K562 (cell line): ENCODE results near the gene CFAP90. TPM values are rescaled to one million over a fixed set of nuclear protein-coding genes. Genes with fewer than 3 reads are reported as not detected.

Experiments
- ATAC-seq: fragments of 200-7000 bp; cut with Tn5 transposase; 3 replicates; pipeline ENCODE4 v1.9.1; 2020; ENCODE audit warnings: moderate library complexity
- BruUV-seq: library from RNA; stranded (reverse); fragments of 400-500 nt; replicated peaks from 2 replicates; lab custom pipeline; 2021; lab: Mats Ljungman, UMichigan
- CTCF ChIA-PET: fragments of 300-600 bp; formaldehyde crosslinking; extraction: SDS; loops from one replicate; lab custom pipeline; 2021; ENCODE audit warnings: low intra/inter-chr PET ratio; lab: Yijun Ruan, JAX
- POLR2A ChIA-PET: fragments of 300-600, 350-650 bp; sonication (Branson Sonifier 250); formaldehyde crosslinking; extraction: SDS; loops from one replicate; lab custom pipeline; 2021; ENCODE audit warnings: antibody characterized with exemption, inconsistent platforms; lab: Yijun Ruan, JAX
- DNase-seq, 4 experiments: peaks; one replicate each; pipeline versions ENCODE4 v3.0.0 to v3.0.0-alpha.2; 2011 to 2018; ENCODE audit warnings: low spot score in 3 of 4, mixed read lengths in 3 of 4; ENCODE audit errors: extremely low read depth in 1 of 4
- FAIRE-seq: peaks from 2 replicates; lab custom pipeline; 2011; peaks lifted over from hg19 to GRCh38; lab: Jason Lieb, UNC
- H2AFZ ChIP-seq: 2 replicates; pipeline ENCODE4 v1.6.0; 2011; ENCODE audit warnings: low read depth, low read length, control low read depth, inconsistent platforms
- H3K27ac ChIP-seq: fragments of 200-600 bp; 3 replicates; pipeline ENCODE4 v1.8.0; 2011; ENCODE audit warnings: low read depth, mild to moderate bottlenecking, control low read depth, inconsistent platforms, low read length, moderate library complexity, mixed read lengths; ENCODE audit errors: extremely low read depth
- H3K27me3 ChIP-seq, 2 experiments: fragments of 300-600 bp in 1 of 2; 2 replicates in 1 of 2; 3 replicates in 1 of 2; pipeline versions ENCODE4 v1.6.0 to v1.8.0; 2011; ENCODE audit warnings: inconsistent platforms in 2 of 2, low read length in 2 of 2, mild to moderate bottlenecking in 1 of 2, mixed read lengths in 1 of 2, moderate library complexity in 1 of 2; ENCODE audit not compliant: control insufficient read depth in 2 of 2, insufficient read depth in 2 of 2
- H3K36me3 ChIP-seq: fragments of 300-600 bp; 3 replicates; pipeline ENCODE4 v1.8.0; 2011; ENCODE audit warnings: mild to moderate bottlenecking, low read length, inconsistent platforms; ENCODE audit not compliant: control insufficient read depth, insufficient read depth
- H3K4me1 ChIP-seq, 2 experiments: fragments of 200-600 bp in 1 of 2; replicated peaks in 1 of 2; 2 replicates in 1 of 2; 3 replicates in 1 of 2; pipeline versions ENCODE4 v1.5.1 to v1.8.0; 2011; ENCODE audit warnings: inconsistent platforms in 2 of 2, low read length in 2 of 2, mild to moderate bottlenecking in 1 of 2, mixed read lengths in 1 of 2, moderate library complexity in 1 of 2; ENCODE audit not compliant: control insufficient read depth in 2 of 2, insufficient read depth in 2 of 2
- H3K4me2 ChIP-seq: 2 replicates; pipeline ENCODE4 v1.6.1; 2011; ENCODE audit warnings: low read length, control low read depth, inconsistent platforms, mixed read lengths; ENCODE audit not compliant: insufficient read depth
- H3K4me3 ChIP-seq: fragments of 200-600 bp; sonication (generic), shearing (Covaris generic); 2 replicates; pipeline ENCODE4 v1.5.1; 2016; ENCODE audit warnings: control low read depth, inconsistent platforms
- H3K79me2 ChIP-seq: fragments of 200-600 bp; 3 replicates; pipeline ENCODE4 v1.8.0; 2011; ENCODE audit warnings: low read length, inconsistent platforms; ENCODE audit not compliant: control insufficient read depth, insufficient read depth
- H3K9ac ChIP-seq, 2 experiments: 2 replicates each; pipeline versions ENCODE4 v1.6.0 to v1.6.1; 2011; ENCODE audit warnings: low read depth in 2 of 2, low read length in 2 of 2, control low read depth in 1 of 2, inconsistent platforms in 1 of 2, mild to moderate bottlenecking in 1 of 2, mixed read lengths in 1 of 2; ENCODE audit not compliant: insufficient read depth in 1 of 2
- H3K9me1 ChIP-seq: one replicate; pipeline ENCODE4 v1.6.0; 2011; ENCODE audit warnings: inconsistent platforms, mild to moderate bottlenecking, low read length, moderate library complexity; ENCODE audit not compliant: control insufficient read depth, insufficient read depth
- H3K9me3 ChIP-seq: replicated peaks from 2 replicates; pipeline ENCODE4 v1.5.1; 2011; ENCODE audit warnings: low read depth, low read length, inconsistent platforms; ENCODE audit not compliant: control insufficient read depth, insufficient read depth
- H4K20me1 ChIP-seq: replicated peaks from 2 replicates; pipeline ENCODE4 v1.6.1; 2011; ENCODE audit warnings: low read length, inconsistent platforms, mixed read lengths; ENCODE audit not compliant: control insufficient read depth, insufficient read depth
- FOXJ2 ChIP-seq: fragments of 200-800 bp; sonication (Bioruptor generic); IDR thresholded peaks from 2 replicates; pipeline ENCODE4 v1.6.1; 2016; ENCODE audit warnings: missing genetic modification characterization, missing compliant biosample characterization
- FOXJ3 ChIP-seq: sonication (generic); formaldehyde crosslinking; IDR thresholded peaks from 2 replicates; pipeline ENCODE4 v1.4.0; 2020; ENCODE audit warnings: mild to moderate bottlenecking, missing genetic modification reagents
- KAT7 ChIP-seq: sonication (generic); formaldehyde crosslinking; IDR thresholded peaks from 2 replicates; pipeline ENCODE4 v1.8.0; 2022; ENCODE audit warnings: missing genetic modification reagents, mild to moderate bottlenecking, borderline replicate concordance
- KLF10 ChIP-seq: fragments of 250-450 bp; sonication (Bioruptor Pico); IDR thresholded peaks from 2 replicates; pipeline ENCODE4 v1.6.1; 2021; ENCODE audit warnings: matching md5 sums
- LARP7 ChIP-seq: fragments of 450-650 bp; IDR thresholded peaks from 2 replicates; pipeline ENCODE4 v1.6.1; 2016
- RBM17 ChIP-seq: fragments of 200-400 bp; formaldehyde crosslinking; IDR thresholded peaks from 2 replicates; pipeline ENCODE4 v1.6.1; 2017; ENCODE audit warnings: low read depth, mild to moderate bottlenecking, low read length, borderline replicate concordance
- TAF9B ChIP-seq: fragments of 450-650 bp; IDR thresholded peaks from 2 replicates; pipeline ENCODE4 v1.6.1; 2018; ENCODE audit warnings: mild to moderate bottlenecking; ENCODE audit not compliant: partially characterized antibody
- ZC3H11A ChIP-seq: IDR thresholded peaks from 2 replicates; pipeline ENCODE4 v1.6.1; 2012; ENCODE audit warnings: low read depth, low read length, improper control_type of control experiment
- WGBS: fragments of 100-300 bp; shearing (Covaris generic); methylation state at CpG from one replicate; pipeline ENCODE4 v1.1.6; 2016; ENCODE audit warnings: low coverage, mixed read lengths; ENCODE audit not compliant: insufficient coverage; ENCODE audit errors: missing lambda C conversion rate; 5-methylcytosine and 5-hydroxymethylcytosine counted together
- in situ Hi-C: fragments of 300-500 bp; cut with MboI; formaldehyde crosslinking; loops from 4 replicates; pipeline ENCODE4 v1.15.0; 2018; ENCODE audit warnings: inconsistent platforms, mixed read lengths
- intact Hi-C: fragments of 100-400 bp; cut with micrococcal nuclease; formaldehyde crosslinking; loops from 2 replicates; pipeline ENCODE4 v1.14.2; 2022
- polyA plus RNA-seq, 8 experiments: library from polyadenylated mRNA; depleted of rRNA in 4 of 8; stranded (reverse) in 5 of 8; unstranded in 3 of 8; fragments of >200 nt; fragmentation: Nextera tagmentation in 2 of 8; fragmentation: Illumina TruSeq in 1 of 8; extraction: Ambion mirVana in 2 of 8; extraction: Trizol in 1 of 8; gene quantifications; 2 replicates each; pipeline versions ENCODE4 v1.2.1 to v1.2.3, GENCODE V29; 2011 to 2014; ENCODE audit warnings: inconsistent platforms in 1 of 8, missing spikeins in 1 of 8
- total RNA-seq, 7 experiments: library from RNA; depleted of rRNA in 6 of 7; stranded (reverse); fragments of >200 nt in 6 of 7; fragmentation: Illumina TruSeq in 2 of 7; extraction: Trizol in 2 of 7; gene quantifications; 2 replicates each; pipeline versions ENCODE4 v1.2.1 to v1.2.3, GENCODE V29; 2011 to 2021; ENCODE audit warnings: low replicate concordance in 1 of 7
- TF ChIP-seq, protein P1 (sequence below): fragments of 250-450 bp; sonication (Bioruptor Pico); IDR thresholded peaks from 2 replicates; pipeline ENCODE4 v1.8.0; 2022; ENCODE audit warnings: inconsistent platforms

Gene CFAP90
- total and polyA plus RNA-seq, 9 of the 15 experiments (the other 6 are each of a cell fraction or from before 2014, with no cell fraction given): not detected

DNA sequence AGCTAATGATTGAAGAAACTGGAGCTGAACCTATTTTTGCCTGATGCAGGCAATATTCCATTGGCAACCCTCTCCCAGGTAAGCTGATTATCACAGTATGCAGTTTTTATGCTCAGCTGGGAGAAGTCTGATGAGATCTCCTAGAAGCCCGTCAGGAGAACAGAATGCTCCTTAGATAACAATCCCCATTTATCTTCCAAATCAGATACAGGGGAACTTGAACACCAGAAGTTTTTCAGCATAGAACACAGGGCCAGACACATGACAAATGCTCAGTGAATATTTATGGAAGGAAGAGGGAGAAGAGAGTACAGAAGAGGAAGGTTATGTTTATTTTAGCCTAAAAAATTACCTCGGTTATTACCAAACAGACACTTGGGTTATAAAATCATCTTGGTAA, 37.9 kb downstream of the CFAP90 start:
- DNase-seq: no peak
- no peaks in the 10 kb centered on the region for H3K9me3 ChIP-seq
- no peak overlapping the region for H3K9ac ChIP-seq
- H3K4me1 ChIP-seq: peaks cover 2 to 4% of the 10 kb centered on the region in 2 experiments; a peak in 1 of 5 replicates
- CTCF ChIA-PET: no interaction called here
- H4K20me1 ChIP-seq: no peaks in the 10 kb centered on the region
- peaks cover 11 to 32% of the 10 kb centered on the region in 2 experiments for H3K27me3 ChIP-seq
- no peak overlapping the region for H3K4me3 ChIP-seq
- no peak for FAIRE-seq
- POLR2A ChIA-PET: interaction anchor here (1.0 kb wide), 1 partner anchor 17 kb away, joined by 3 read pairs; no protein-coding TSS in a partner anchor
- in situ Hi-C loops: no loop called here
- 0% methylated on average over 2 of the region's 2 CpGs for WGBS
- no peak overlapping the region for H2AFZ ChIP-seq
- no peak for ATAC-seq
- H3K27ac ChIP-seq: no peak overlapping the region
- TF ChIP-seq RBM17 (no peak), LARP7 (no peak), KAT7 (CRISPR knock-in tag) (no peak), ZC3H11A (no peak), KLF10 (CRISPR knock-in tag) (no peak), FOXJ2 (no peak), TAF9B (no peak), FOXJ3 (CRISPR knock-in tag) (no peak)
- TF ChIP-seq, protein P1, sequence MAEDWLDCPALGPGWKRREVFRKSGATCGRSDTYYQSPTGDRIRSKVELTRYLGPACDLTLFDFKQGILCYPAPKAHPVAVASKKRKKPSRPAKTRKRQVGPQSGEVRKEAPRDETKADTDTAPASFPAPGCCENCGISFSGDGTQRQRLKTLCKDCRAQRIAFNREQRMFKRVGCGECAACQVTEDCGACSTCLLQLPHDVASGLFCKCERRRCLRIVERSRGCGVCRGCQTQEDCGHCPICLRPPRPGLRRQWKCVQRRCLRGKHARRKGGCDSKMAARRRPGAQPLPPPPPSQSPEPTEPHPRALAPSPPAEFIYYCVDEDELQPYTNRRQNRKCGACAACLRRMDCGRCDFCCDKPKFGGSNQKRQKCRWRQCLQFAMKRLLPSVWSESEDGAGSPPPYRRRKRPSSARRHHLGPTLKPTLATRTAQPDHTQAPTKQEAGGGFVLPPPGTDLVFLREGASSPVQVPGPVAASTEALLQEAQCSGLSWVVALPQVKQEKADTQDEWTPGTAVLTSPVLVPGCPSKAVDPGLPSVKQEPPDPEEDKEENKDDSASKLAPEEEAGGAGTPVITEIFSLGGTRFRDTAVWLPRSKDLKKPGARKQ (CRISPR knock-in tag): no peak
- TF ChIP-seq, all 486 proteins: peak for 0
- no peaks in the 10 kb centered on the region for H3K36me3 ChIP-seq
- intact Hi-C loops: no loop called here
- BruUV-seq: no TSS peak
- no peak overlapping the region for H3K4me2 ChIP-seq
- H3K9me1 ChIP-seq: no peaks in the 10 kb centered on the region
- no peaks in the 10 kb centered on the region for H3K79me2 ChIP-seq
